Activated CD8-positive, alpha-beta T cell treated with anti-CD3 and anti-CD28 coated beads for 36 hours (primary cell): ENCODE results near the gene CXCL12. TPM values are rescaled to one million over a fixed set of nuclear protein-coding genes. Genes with fewer than 3 reads are reported as not detected.

ENCODE experiments used
- ATAC-seq: fragments of 200-7000 bp; cut with Tn5 transposase; one replicate; pipeline ENCODE4 v1.10.0; 2021; ENCODE audit warnings: mild to moderate bottlenecking, moderate library complexity
- CTCF ChIA-PET: fragments of 350-600 bp; sonication (Branson Sonifier 250); formaldehyde crosslinking; loops from one replicate; lab custom pipeline; 2021; ENCODE audit warnings: antibody characterized with exemption; lab: Charles Lee
- POLR2A ChIA-PET: fragments of 350-600 bp; sonication (Branson Sonifier 250); formaldehyde crosslinking; loops from one replicate; lab custom pipeline; 2021; ENCODE audit warnings: antibody characterized with exemption; lab: Charles Lee
- DNase-seq: peaks from one replicate; pipeline ENCODE4 v3.0.0-alpha.2; 2020
- H3K27ac Mint-ChIP-seq: one replicate; pipeline ENCODE4 v1.8.0; 2021; ENCODE audit warnings: mild to moderate bottlenecking, mixed read lengths
- H3K27me3 Mint-ChIP-seq: one replicate; pipeline ENCODE4 v1.8.0; 2021; ENCODE audit warnings: mixed read lengths
- H3K36me3 Mint-ChIP-seq: one replicate; pipeline ENCODE4 v1.8.0; 2021; ENCODE audit warnings: low read depth, mixed read lengths
- H3K4me1 Mint-ChIP-seq: one replicate; pipeline ENCODE4 v1.8.0; 2021; ENCODE audit warnings: low read depth, mixed read lengths
- H3K4me3 Mint-ChIP-seq: one replicate; pipeline ENCODE4 v1.8.0; 2021; ENCODE audit warnings: mild to moderate bottlenecking, moderate library complexity, mixed read lengths
- H3K9me3 Mint-ChIP-seq: one replicate; pipeline ENCODE4 v1.8.0; 2021; ENCODE audit warnings: mixed read lengths
- CTCF ChIP-seq: fragments of 200-600 bp; IDR thresholded peaks from one replicate; pipeline ENCODE4 v1.8.0; 2022; ENCODE audit warnings: antibody characterized with exemption, mild to moderate bottlenecking
- intact Hi-C: fragments of 100-400 bp; cut with micrococcal nuclease; formaldehyde crosslinking; loops from one replicate; pipeline ENCODE4 v1.10.0; 2022
- total RNA-seq, 2 experiments: library from RNA; stranded (reverse); gene quantifications; one replicate each; pipeline ENCODE4 v1.2.3, GENCODE V29; 2021

The CXCL12 gene
- total RNA-seq, 2 experiments from 2014 or later = not detected

- ATAC-seq = no peak
- no peak for DNase-seq
- Mint-ChIP-seq H3K27me3 (peaks cover 8% of the 10 kb centered on the region), H3K4me3 (no peak overlapping the region), H3K9me3 (no peaks in the 10 kb centered on the region), H3K27ac (no peak overlapping the region), H3K4me1 (no peaks in the 10 kb centered on the region), H3K36me3 (no peaks in the 10 kb centered on the region)
- ChIA-PET POLR2A (no interaction called here), CTCF (no interaction called here)
- no peak for TF ChIP-seq CTCF
- intact Hi-C loops = no loop called here
These were observed 15.0 kb upstream of the CXCL12 start for GRCh38 chr10:44399659-44400451.

- intact Hi-C loops = no loop called here
- Mint-ChIP-seq H3K9me3 (no peaks in the 10 kb centered on the region), H3K27me3 (peaks cover 9% of the 10 kb centered on the region), H3K36me3 (no peaks in the 10 kb centered on the region), H3K4me3 (no peak overlapping the region), H3K4me1 (no peaks in the 10 kb centered on the region), H3K27ac (no peak overlapping the region)
- no peak for TF ChIP-seq CTCF
- ChIA-PET CTCF (no interaction called here), POLR2A (no interaction called here)
- DNase-seq (no peak), ATAC-seq (no peak)
These were observed 14.1 kb upstream of the CXCL12 start for GRCh38 chr10:44398747-44399658.

GRCh38 chr10:44398271-44398670, 13.4 kb upstream of the CXCL12 start:
- POLR2A ChIA-PET = no interaction called here
- CTCF ChIA-PET = interaction anchor here (1.1 kb wide), 1 partner anchor 11 kb away, joined by 3 read pairs; no protein-coding TSS in a partner anchor
- intact Hi-C loops = no loop called here

GRCh38 chr10:44397476-44398225, 12.8 kb upstream of the CXCL12 start:
- intact Hi-C loops = no loop called here
- no peak for TF ChIP-seq CTCF
- peaks cover 9% of the 10 kb centered on the region for H3K27me3 Mint-ChIP-seq
- DNase-seq (no peak), ATAC-seq (no peak)
- H3K9me3 Mint-ChIP-seq = no peaks in the 10 kb centered on the region
- H3K27ac Mint-ChIP-seq = no peak overlapping the region
- ChIA-PET CTCF (interaction anchor here (1.1 kb wide), 1 partner anchor 11 kb away, joined by 3 read pairs; no protein-coding TSS in a partner anchor), POLR2A (no interaction called here)
- H3K4me3 Mint-ChIP-seq = no peak overlapping the region
- no peaks in the 10 kb centered on the region for H3K36me3 Mint-ChIP-seq
- no peaks in the 10 kb centered on the region for H3K4me1 Mint-ChIP-seq

More at GRCh38 chr10:44398271-44398670, 13.4 kb upstream of the CXCL12 start:
- DNase-seq (no peak), ATAC-seq (no peak)
- TF ChIP-seq CTCF = no peak
- H3K36me3 Mint-ChIP-seq = no peaks in the 10 kb centered on the region
- H3K4me1 Mint-ChIP-seq = no peaks in the 10 kb centered on the region
- no peak overlapping the region for H3K27ac Mint-ChIP-seq
- H3K27me3 Mint-ChIP-seq = peaks cover 9% of the 10 kb centered on the region
- no peaks in the 10 kb centered on the region for H3K9me3 Mint-ChIP-seq
- no peak overlapping the region for H3K4me3 Mint-ChIP-seq
